BJ (cell line): Measurements from ENCODE around the gene PARD3B. TPM values are rescaled to one million over a fixed set of nuclear protein-coding genes. Genes with fewer than 3 reads are reported as not detected.

Experiments
- CTCF ChIA-PET: fragments of 350-600 bp; formaldehyde crosslinking; extraction: SDS; loops from one replicate; lab custom pipeline; 2021; ENCODE audit warnings: antibody characterized with exemption, inconsistent platforms; lab: Yijun Ruan, JAX
- POLR2A ChIA-PET: fragments of 300-600 bp; sonication (Branson Sonifier 250); formaldehyde crosslinking; extraction: SDS; loops from one replicate; lab custom pipeline; 2021; ENCODE audit warnings: antibody characterized with exemption; lab: Charles Lee
- DNase-seq: peaks from one replicate; pipeline ENCODE4 v3.0.0-alpha.2; 2011; ENCODE audit warnings: low read depth
- H3K27me3 ChIP-seq: 2 replicates; pipeline ENCODE4 v1.6.0; 2011; ENCODE audit warnings: low read length; ENCODE audit not compliant: control insufficient read depth, insufficient read depth
- H3K36me3 ChIP-seq: 2 replicates; pipeline ENCODE4 v1.5.1; 2011; ENCODE audit warnings: low read length; ENCODE audit not compliant: control insufficient read depth, insufficient read depth
- H3K4me3 ChIP-seq: 2 replicates; pipeline ENCODE4 v1.5.1; 2011; ENCODE audit warnings: low read depth, mild to moderate bottlenecking, control low read depth, low read length
- CTCF ChIP-seq: IDR thresholded peaks from 2 replicates; pipeline ENCODE4 v1.5.1; 2011; ENCODE audit warnings: low read depth, mild to moderate bottlenecking, control low read depth, inconsistent platforms, low read length, moderate library complexity; ENCODE audit not compliant: insufficient read depth
- polyA plus RNA-seq: library from polyadenylated mRNA; depleted of rRNA; stranded (reverse); fragments of >200 nt; gene quantifications from 2 replicates; pipeline ENCODE4 v1.2.3, GENCODE V29; 2011

Gene PARD3B
- polyA plus RNA-seq, 1 experiment = 7.1 TPM

GRCh38 chr2:205079173-205079572 is 533.9 kb downstream of the PARD3B start:
- Histone ChIP-seq H3K27me3 (no peaks in the 10 kb centered on the region), H3K36me3 (no peaks in the 10 kb centered on the region), H3K4me3 (no peak overlapping the region)
- no peak for DNase-seq
- ChIA-PET CTCF (no interaction called here), POLR2A (no interaction called here)
- TF ChIP-seq CTCF = no peak

GRCh38 chr2:205086662-205087061 is 541.4 kb downstream of the PARD3B start:
- POLR2A ChIA-PET = no interaction called here
- H3K4me3 ChIP-seq = no peak overlapping the region
- H3K27me3 ChIP-seq = no peaks in the 10 kb centered on the region
- DNase-seq = peak; percentile 19
- no peaks in the 10 kb centered on the region for H3K36me3 ChIP-seq
- CTCF ChIA-PET = interaction anchor here (0.6 kb wide), 1 partner anchor 364 kb away, joined by 5 read pairs; no protein-coding TSS in a partner anchor
- no peak for TF ChIP-seq CTCF

GRCh38 chr2:205087862-205088261 is 542.6 kb downstream of the PARD3B start:
- no peak for DNase-seq
- ChIA-PET POLR2A (no interaction called here), CTCF (interaction anchor here (1.0 kb wide), 1 partner anchor 19 kb away, joined by 3 read pairs; no protein-coding TSS in a partner anchor)
- Histone ChIP-seq H3K36me3 (no peaks in the 10 kb centered on the region), H3K4me3 (no peak overlapping the region), H3K27me3 (no peaks in the 10 kb centered on the region)
- TF ChIP-seq CTCF = no peak

- H3K36me3 ChIP-seq = no peaks in the 10 kb centered on the region
- H3K27me3 ChIP-seq = no peaks in the 10 kb centered on the region
- no peak for TF ChIP-seq CTCF
- no peak overlapping the region for H3K4me3 ChIP-seq
- CTCF ChIA-PET = no interaction called here
- POLR2A ChIA-PET = no interaction called here
- DNase-seq = no peak
These were observed 544.7 kb downstream of the PARD3B start for GRCh38 chr2:205089958-205090357.

- DNase-seq = no peak
- Histone ChIP-seq H3K36me3 (no peaks in the 10 kb centered on the region), H3K4me3 (no peak overlapping the region), H3K27me3 (no peaks in the 10 kb centered on the region)
- TF ChIP-seq CTCF = no peak
- ChIA-PET CTCF (no interaction called here), POLR2A (no interaction called here)
These were observed 546.1 kb downstream of the PARD3B start for GRCh38 chr2:205091411-205091810.
